K562 (cell line): ENCODE results near the gene SGMS1. TPM values are rescaled to one million over a fixed set of nuclear protein-coding genes. Genes with fewer than 3 reads are reported as not detected.
"Not testable (repeated sequence)": the region's sequence is repeated elsewhere in the genome, so short reads cannot be mapped to it uniquely, and the experiment has no call there.

Source experiments
- ATAC-seq: fragments of 200-7000 bp; cut with Tn5 transposase; 3 replicates; pipeline ENCODE4 v1.9.1; 2020; ENCODE audit warnings: moderate library complexity
- BruUV-seq: library from RNA; stranded (reverse); fragments of 400-500 nt; replicated peaks from 2 replicates; lab custom pipeline; 2021; lab: Mats Ljungman, UMichigan
- CTCF ChIA-PET: fragments of 300-600 bp; formaldehyde crosslinking; extraction: SDS; loops from one replicate; lab custom pipeline; 2021; ENCODE audit warnings: low intra/inter-chr PET ratio; lab: Yijun Ruan, JAX
- POLR2A ChIA-PET: fragments of 300-600, 350-650 bp; sonication (Branson Sonifier 250); formaldehyde crosslinking; extraction: SDS; loops from one replicate; lab custom pipeline; 2021; ENCODE audit warnings: antibody characterized with exemption, inconsistent platforms; lab: Yijun Ruan, JAX
- DNase-seq, 4 experiments: peaks; one replicate each; pipeline versions ENCODE4 v3.0.0 to v3.0.0-alpha.2; 2011 to 2018; ENCODE audit warnings: low spot score in 3 of 4, mixed read lengths in 3 of 4; ENCODE audit errors: extremely low read depth in 1 of 4
- FAIRE-seq: peaks from 2 replicates; lab custom pipeline; 2011; peaks lifted over from hg19 to GRCh38; lab: Jason Lieb, UNC
- H2AFZ ChIP-seq: 2 replicates; pipeline ENCODE4 v1.6.0; 2011; ENCODE audit warnings: low read depth, low read length, control low read depth, inconsistent platforms
- H3K27ac ChIP-seq: fragments of 200-600 bp; 3 replicates; pipeline ENCODE4 v1.8.0; 2011; ENCODE audit warnings: low read depth, mild to moderate bottlenecking, control low read depth, inconsistent platforms, low read length, moderate library complexity, mixed read lengths; ENCODE audit errors: extremely low read depth
- H3K27me3 ChIP-seq, 2 experiments: fragments of 300-600 bp in 1 of 2; 2 replicates in 1 of 2; 3 replicates in 1 of 2; pipeline versions ENCODE4 v1.6.0 to v1.8.0; 2011; ENCODE audit warnings: inconsistent platforms in 2 of 2, low read length in 2 of 2, mild to moderate bottlenecking in 1 of 2, mixed read lengths in 1 of 2, moderate library complexity in 1 of 2; ENCODE audit not compliant: control insufficient read depth in 2 of 2, insufficient read depth in 2 of 2
- H3K36me3 ChIP-seq: fragments of 300-600 bp; 3 replicates; pipeline ENCODE4 v1.8.0; 2011; ENCODE audit warnings: mild to moderate bottlenecking, low read length, inconsistent platforms; ENCODE audit not compliant: control insufficient read depth, insufficient read depth
- H3K4me1 ChIP-seq, 2 experiments: fragments of 200-600 bp in 1 of 2; replicated peaks in 1 of 2; 2 replicates in 1 of 2; 3 replicates in 1 of 2; pipeline versions ENCODE4 v1.5.1 to v1.8.0; 2011; ENCODE audit warnings: inconsistent platforms in 2 of 2, low read length in 2 of 2, mild to moderate bottlenecking in 1 of 2, mixed read lengths in 1 of 2, moderate library complexity in 1 of 2; ENCODE audit not compliant: control insufficient read depth in 2 of 2, insufficient read depth in 2 of 2
- H3K4me2 ChIP-seq: 2 replicates; pipeline ENCODE4 v1.6.1; 2011; ENCODE audit warnings: low read length, control low read depth, inconsistent platforms, mixed read lengths; ENCODE audit not compliant: insufficient read depth
- H3K4me3 ChIP-seq: fragments of 200-600 bp; sonication (generic), shearing (Covaris generic); 2 replicates; pipeline ENCODE4 v1.5.1; 2016; ENCODE audit warnings: control low read depth, inconsistent platforms
- H3K79me2 ChIP-seq: fragments of 200-600 bp; 3 replicates; pipeline ENCODE4 v1.8.0; 2011; ENCODE audit warnings: low read length, inconsistent platforms; ENCODE audit not compliant: control insufficient read depth, insufficient read depth
- H3K9ac ChIP-seq, 2 experiments: 2 replicates each; pipeline versions ENCODE4 v1.6.0 to v1.6.1; 2011; ENCODE audit warnings: low read depth in 2 of 2, low read length in 2 of 2, control low read depth in 1 of 2, inconsistent platforms in 1 of 2, mild to moderate bottlenecking in 1 of 2, mixed read lengths in 1 of 2; ENCODE audit not compliant: insufficient read depth in 1 of 2
- H3K9me1 ChIP-seq: one replicate; pipeline ENCODE4 v1.6.0; 2011; ENCODE audit warnings: inconsistent platforms, mild to moderate bottlenecking, low read length, moderate library complexity; ENCODE audit not compliant: control insufficient read depth, insufficient read depth
- H3K9me3 ChIP-seq: replicated peaks from 2 replicates; pipeline ENCODE4 v1.5.1; 2011; ENCODE audit warnings: low read depth, low read length, inconsistent platforms; ENCODE audit not compliant: control insufficient read depth, insufficient read depth
- H4K20me1 ChIP-seq: replicated peaks from 2 replicates; pipeline ENCODE4 v1.6.1; 2011; ENCODE audit warnings: low read length, inconsistent platforms, mixed read lengths; ENCODE audit not compliant: control insufficient read depth, insufficient read depth
- ATF7 ChIP-seq: fragments of 450-650 bp; IDR thresholded peaks from 2 replicates; pipeline ENCODE4 v1.7.1; 2014; ENCODE audit warnings: mild to moderate bottlenecking, moderate library complexity
- ELF1 ChIP-seq: fragments of 200-800 bp; sonication (Bioruptor generic); IDR thresholded peaks from 2 replicates; pipeline ENCODE4 v1.6.1; 2016; ENCODE audit warnings: missing genetic modification characterization, missing compliant biosample characterization
- EP400 ChIP-seq: fragments of 450-650 bp; IDR thresholded peaks from 2 replicates; pipeline ENCODE4 v1.6.1; 2017; ENCODE audit warnings: antibody characterized with exemption, mild to moderate bottlenecking, moderate library complexity
- KAT7 ChIP-seq: sonication (generic); formaldehyde crosslinking; IDR thresholded peaks from 2 replicates; pipeline ENCODE4 v1.8.0; 2022; ENCODE audit warnings: missing genetic modification reagents, mild to moderate bottlenecking, borderline replicate concordance
- KDM5B ChIP-seq: fragments of 200-600 bp; sonication (generic); IDR thresholded peaks from 2 replicates; pipeline ENCODE4 v1.6.1; 2012; ENCODE audit warnings: low read depth, mild to moderate bottlenecking, moderate library complexity, low read length, control low read depth, inconsistent platforms; ENCODE audit not compliant: insufficient replicate concordance
- NCOA1 ChIP-seq: fragments of 450-650 bp; IDR thresholded peaks from 2 replicates; pipeline ENCODE4 v1.6.1; 2016; ENCODE audit warnings: low read depth
- NR2C2 ChIP-seq, 2 experiments: fragments of 200-800 bp in 1 of 2; sonication (Bioruptor generic) in 1 of 2; sonication (generic) in 1 of 2; formaldehyde crosslinking in 1 of 2; IDR thresholded peaks; 2 replicates each; pipeline versions ENCODE4 v1.6.1 to v1.8.0; 2016 to 2022; ENCODE audit warnings: mild to moderate bottlenecking in 1 of 2, missing compliant biosample characterization in 1 of 2, missing genetic modification characterization in 1 of 2, missing genetic modification reagents in 1 of 2
- NRF1 ChIP-seq, 2 experiments: fragments of 450-650 bp; IDR thresholded peaks in 1 of 2; conservative IDR thresholded peaks in 1 of 2; 2 replicates each; pipeline ENCODE4 v1.6.1; 2014; ENCODE audit warnings: mild to moderate bottlenecking in 2 of 2
- POLR2A ChIP-seq: fragments of 450-650 bp; conservative IDR thresholded peaks from 2 replicates; pipeline ENCODE4 v1.6.1; 2016
- RBFOX2 ChIP-seq: fragments of 200-400 bp; formaldehyde crosslinking; IDR thresholded peaks from 2 replicates; pipeline ENCODE4 v1.6.1; 2017; ENCODE audit warnings: low read depth, mild to moderate bottlenecking, low read length, moderate library complexity
- ZNF263 ChIP-seq: sonication (generic); formaldehyde crosslinking; IDR thresholded peaks from 2 replicates; pipeline ENCODE4 v1.8.0; 2022; ENCODE audit warnings: mild to moderate bottlenecking, missing genetic modification reagents, borderline replicate concordance
- WGBS: fragments of 100-300 bp; shearing (Covaris generic); methylation state at CpG from one replicate; pipeline ENCODE4 v1.1.6; 2016; ENCODE audit warnings: low coverage, mixed read lengths; ENCODE audit not compliant: insufficient coverage; ENCODE audit errors: missing lambda C conversion rate; 5-methylcytosine and 5-hydroxymethylcytosine counted together
- in situ Hi-C: fragments of 300-500 bp; cut with MboI; formaldehyde crosslinking; loops from 4 replicates; pipeline ENCODE4 v1.15.0; 2018; ENCODE audit warnings: inconsistent platforms, mixed read lengths
- intact Hi-C: fragments of 100-400 bp; cut with micrococcal nuclease; formaldehyde crosslinking; loops from 2 replicates; pipeline ENCODE4 v1.14.2; 2022
- polyA plus RNA-seq, 8 experiments: library from polyadenylated mRNA; depleted of rRNA in 4 of 8; stranded (reverse) in 5 of 8; unstranded in 3 of 8; fragments of >200 nt; fragmentation: Nextera tagmentation in 2 of 8; fragmentation: Illumina TruSeq in 1 of 8; extraction: Ambion mirVana in 2 of 8; extraction: Trizol in 1 of 8; gene quantifications; 2 replicates each; pipeline versions ENCODE4 v1.2.1 to v1.2.3, GENCODE V29; 2011 to 2014; ENCODE audit warnings: inconsistent platforms in 1 of 8, missing spikeins in 1 of 8
- total RNA-seq, 7 experiments: library from RNA; depleted of rRNA in 6 of 7; stranded (reverse); fragments of >200 nt in 6 of 7; fragmentation: Illumina TruSeq in 2 of 7; extraction: Trizol in 2 of 7; gene quantifications; 2 replicates each; pipeline versions ENCODE4 v1.2.1 to v1.2.3, GENCODE V29; 2011 to 2021; ENCODE audit warnings: low replicate concordance in 1 of 7
- TF ChIP-seq, protein P1 (sequence below), 3 experiments: IDR thresholded peaks in 2 of 3; conservative IDR thresholded peaks in 1 of 3; 2 replicates each; pipeline ENCODE4 v1.5.1; 2011 to 2012; ENCODE audit warnings: low read length in 3 of 3, mild to moderate bottlenecking in 3 of 3, control low read depth in 2 of 3, improper control_type of control experiment in 1 of 3, inconsistent platforms in 1 of 3, low read depth in 1 of 3, mixed read lengths in 1 of 3, moderate library complexity in 1 of 3; ENCODE audit not compliant: insufficient read depth in 2 of 3
- TF ChIP-seq, protein P2 (sequence below): fragments of 450-650 bp; IDR thresholded peaks from 2 replicates; pipeline ENCODE4 v1.7.1; 2018; ENCODE audit warnings: mild to moderate bottlenecking, low read depth; ENCODE audit not compliant: partially characterized antibody

SGMS1 gene
- total and polyA plus RNA-seq, 9 of the 15 experiments (the other 6 are each of a cell fraction or from before 2014, with no cell fraction given), result 22.6 to 232 (median 82.2) TPM

DNA sequence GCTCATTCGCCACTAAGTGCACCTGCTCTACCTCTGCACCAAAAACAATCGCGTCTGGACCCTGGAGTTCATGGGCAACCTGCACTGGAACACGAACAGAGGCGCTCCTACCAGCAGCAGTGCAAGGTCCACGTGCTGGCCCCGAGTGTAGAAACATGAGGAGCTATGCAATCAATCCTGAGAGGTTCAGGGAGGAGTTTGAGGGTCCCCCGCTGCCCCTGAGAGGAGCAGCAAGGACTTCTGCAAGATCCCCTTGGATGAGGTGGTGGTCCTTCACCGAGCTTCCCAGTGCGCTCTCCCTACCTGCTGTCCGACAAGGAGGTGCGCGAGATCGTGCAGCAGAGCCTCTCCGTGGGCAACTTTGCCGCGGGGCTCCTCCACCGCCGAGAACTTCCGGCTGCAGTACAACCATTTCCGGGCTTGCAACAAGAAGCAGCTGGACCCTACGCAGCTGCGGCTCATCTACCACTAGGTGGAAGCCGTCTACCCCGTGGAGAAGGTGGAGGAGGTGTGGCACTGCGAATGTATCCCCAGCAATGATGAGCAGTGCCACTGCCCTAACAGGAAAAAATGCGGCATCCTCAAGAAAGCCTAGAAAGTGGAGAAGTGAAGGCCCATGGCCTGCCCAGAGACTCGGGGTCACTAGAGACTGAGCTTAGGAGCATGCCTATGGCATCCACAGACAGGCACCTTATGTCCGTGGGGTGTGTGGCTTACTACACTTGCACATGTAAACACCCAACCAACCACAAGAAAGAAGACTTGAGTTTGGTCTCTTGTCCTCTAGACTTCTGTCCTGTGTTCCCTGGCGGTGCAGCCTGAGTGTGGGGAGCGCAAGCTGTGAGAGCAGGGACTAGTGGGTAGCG lies 36.3 kb upstream of the SGMS1 start:
- H3K79me2 ChIP-seq, result peaks cover 39% of the 10 kb centered on the region; the same call in 2 of the 3 replicates
- peak overlapping the region; percentile 45 to 88 for H3K9ac ChIP-seq
- H4K20me1 ChIP-seq, H3K27me3 ChIP-seq, H3K9me1 ChIP-seq, CTCF ChIA-PET, in situ Hi-C loops, H3K36me3 ChIP-seq, intact Hi-C loops, H3K9me3 ChIP-seq: not testable (repeated sequence)
- H3K4me3 ChIP-seq, result peak overlapping the region; percentile 55
- BruUV-seq, result TSS peak; percentile 58
- H2AFZ ChIP-seq, result peak overlapping the region; percentile 98
- peaks cover 0 to 16% of the 10 kb centered on the region in 2 experiments; a peak in 3 of 5 replicates for H3K4me1 ChIP-seq
- DNase-seq, result peak; percentile 40 to 88 (median 55)
- POLR2A ChIA-PET, result interaction anchor here (0.6 to 1.8 kb wide), 7 partner anchors 13 to 841 kb away, joined by 3 to 7 read pairs (median 3); no protein-coding TSS in a partner anchor
- peak; percentile 91 for ATAC-seq
- H3K4me2 ChIP-seq, result peak overlapping the region; percentile 93
- FAIRE-seq, result peak; percentile 83
- 14% methylated on average over 29 of the region's 32 CpGs for WGBS
- H3K27ac ChIP-seq, result peak overlapping the region; percentile 32; the same call in 1 of the 3 replicates
- peak; percentile 68 for TF ChIP-seq RBFOX2
- peak; percentile 67 for TF ChIP-seq KDM5B
- peak; percentile 75 for TF ChIP-seq EP400
- peak; percentile 62 for TF ChIP-seq POLR2A
- TF ChIP-seq NR2C2 (CRISPR knock-in tag; IDR thresholded peaks at IDR 0.05), result peak; percentile 63; the same call in 1 of the 2 replicates
- peak; percentile 72; the same call in 1 of the 2 replicates for TF ChIP-seq NR2C2 (tag; IDR thresholded peaks at IDR 0.05)
- TF ChIP-seq KAT7 (CRISPR knock-in tag), result 0 out of 2 replicates have a peak, but pooled peaks have one; percentile 34
- TF ChIP-seq, protein P1, sequence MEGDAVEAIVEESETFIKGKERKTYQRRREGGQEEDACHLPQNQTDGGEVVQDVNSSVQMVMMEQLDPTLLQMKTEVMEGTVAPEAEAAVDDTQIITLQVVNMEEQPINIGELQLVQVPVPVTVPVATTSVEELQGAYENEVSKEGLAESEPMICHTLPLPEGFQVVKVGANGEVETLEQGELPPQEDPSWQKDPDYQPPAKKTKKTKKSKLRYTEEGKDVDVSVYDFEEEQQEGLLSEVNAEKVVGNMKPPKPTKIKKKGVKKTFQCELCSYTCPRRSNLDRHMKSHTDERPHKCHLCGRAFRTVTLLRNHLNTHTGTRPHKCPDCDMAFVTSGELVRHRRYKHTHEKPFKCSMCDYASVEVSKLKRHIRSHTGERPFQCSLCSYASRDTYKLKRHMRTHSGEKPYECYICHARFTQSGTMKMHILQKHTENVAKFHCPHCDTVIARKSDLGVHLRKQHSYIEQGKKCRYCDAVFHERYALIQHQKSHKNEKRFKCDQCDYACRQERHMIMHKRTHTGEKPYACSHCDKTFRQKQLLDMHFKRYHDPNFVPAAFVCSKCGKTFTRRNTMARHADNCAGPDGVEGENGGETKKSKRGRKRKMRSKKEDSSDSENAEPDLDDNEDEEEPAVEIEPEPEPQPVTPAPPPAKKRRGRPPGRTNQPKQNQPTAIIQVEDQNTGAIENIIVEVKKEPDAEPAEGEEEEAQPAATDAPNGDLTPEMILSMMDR (IDR thresholded peaks at IDR 0.05 in 2 of 3, conservative IDR thresholded peaks at IDR 0.05 in 1 of 3; ENCODE audit: insufficient read depth in 2 of 3, low read depth in 1 of 3, low read length in 3 of 3), result peak; percentile 73 to 79 (median 73)
- 0 out of 2 replicates have a peak, but pooled peaks have one; percentile 40 for TF ChIP-seq NCOA1
- TF ChIP-seq NRF1 (conservative IDR thresholded peaks at IDR 0.05 in 1 of 2, IDR thresholded peaks at IDR 0.05 in 1 of 2), result peak; percentile 80 to 83
- TF ChIP-seq, protein P2, sequence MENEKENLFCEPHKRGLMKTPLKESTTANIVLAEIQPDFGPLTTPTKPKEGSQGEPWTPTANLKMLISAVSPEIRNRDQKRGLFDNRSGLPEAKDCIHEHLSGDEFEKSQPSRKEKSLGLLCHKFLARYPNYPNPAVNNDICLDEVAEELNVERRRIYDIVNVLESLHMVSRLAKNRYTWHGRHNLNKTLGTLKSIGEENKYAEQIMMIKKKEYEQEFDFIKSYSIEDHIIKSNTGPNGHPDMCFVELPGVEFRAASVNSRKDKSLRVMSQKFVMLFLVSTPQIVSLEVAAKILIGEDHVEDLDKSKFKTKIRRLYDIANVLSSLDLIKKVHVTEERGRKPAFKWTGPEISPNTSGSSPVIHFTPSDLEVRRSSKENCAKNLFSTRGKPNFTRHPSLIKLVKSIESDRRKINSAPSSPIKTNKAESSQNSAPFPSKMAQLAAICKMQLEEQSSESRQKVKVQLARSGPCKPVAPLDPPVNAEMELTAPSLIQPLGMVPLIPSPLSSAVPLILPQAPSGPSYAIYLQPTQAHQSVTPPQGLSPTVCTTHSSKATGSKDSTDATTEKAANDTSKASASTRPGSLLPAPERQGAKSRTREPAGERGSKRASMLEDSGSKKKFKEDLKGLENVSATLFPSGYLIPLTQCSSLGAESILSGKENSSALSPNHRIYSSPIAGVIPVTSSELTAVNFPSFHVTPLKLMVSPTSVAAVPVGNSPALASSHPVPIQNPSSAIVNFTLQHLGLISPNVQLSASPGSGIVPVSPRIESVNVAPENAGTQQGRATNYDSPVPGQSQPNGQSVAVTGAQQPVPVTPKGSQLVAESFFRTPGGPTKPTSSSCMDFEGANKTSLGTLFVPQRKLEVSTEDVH, result peak; percentile 59
- 0 out of 2 replicates have a peak, but pooled peaks have one; percentile 17 for TF ChIP-seq ATF7
- peak; percentile 79 for TF ChIP-seq ELF1 (tag)
- TF ChIP-seq ZNF263 (CRISPR knock-in tag), result peak; percentile 56; the same call in 1 of the 2 replicates
